Fibroblast of skin of abdomen (primary cell): ENCODE measurements around the gene SATB1. TPM values are rescaled to one million over a fixed set of nuclear protein-coding genes. Genes with fewer than 3 reads are reported as not detected.
"Not testable (repeated sequence)": the region's sequence is repeated elsewhere in the genome, so short reads cannot be mapped to it uniquely, and the experiment has no call there.

Experiments
- DNase-seq: peaks from one replicate; pipeline ENCODE4 v3.0.0-alpha.2; 2013
- polyA plus RNA-seq, 2 experiments: library from polyadenylated mRNA; unstranded; fragments of 120-200 nt; gene quantifications; one replicate each; pipeline ENCODE4 v1.2.1, GENCODE V29; 2013; ENCODE audit not compliant: insufficient read length in 2 of 2

The SATB1 gene
- polyA plus RNA-seq (2013, experiment 1 of 2; ENCODE audit: insufficient read length): 12.5 TPM
- polyA plus RNA-seq (2013, experiment 2 of 2; ENCODE audit: insufficient read length): 12.4 TPM

GRCh38 chr3:18424729-18425640 lies at the start of gene SATB1:
Gene SATB1 (minus strand): TSS chr3:18425339. CDS start chr3:18420967, 4,372 bp downstream.
- DNase-seq: peak; percentile 69

GRCh38 chr3:18474202-18474601 lies 49.1 kb upstream of the SATB1 start:
- no peak for DNase-seq

GRCh38 chr3:18469775-18470174 lies 44.6 kb upstream of the SATB1 start:
- no peak for DNase-seq

GRCh38 chr3:18466136-18466535 lies 41.0 kb upstream of the SATB1 start:
- DNase-seq: no peak

- no peak for DNase-seq
These were observed 29.6 kb upstream of the SATB1 start for GRCh38 chr3:18454766-18455165.

- DNase-seq: not testable (repeated sequence)
These were observed 24.5 kb upstream of the SATB1 start for GRCh38 chr3:18449618-18450017.

- DNase-seq: no peak
These were observed 22.6 kb upstream of the SATB1 start for GRCh38 chr3:18447720-18448119.

GRCh38 chr3:18446149-18446825 lies 21.1 kb upstream of the SATB1 start:
- DNase-seq: no peak

- no peak for DNase-seq
These were observed 20.4 kb upstream of the SATB1 start for GRCh38 chr3:18445401-18446148.

GRCh38 chr3:18444595-18445400 lies 19.7 kb upstream of the SATB1 start:
- peak; percentile 71 for DNase-seq

- peak; percentile 10 for DNase-seq
These were observed 18.8 kb upstream of the SATB1 start for GRCh38 chr3:18443665-18444594.

- peak; percentile 16 for DNase-seq
These were observed 17.9 kb upstream of the SATB1 start for GRCh38 chr3:18442756-18443664.

- DNase-seq: no peak
These were observed 16.4 kb upstream of the SATB1 start for GRCh38 chr3:18441551-18441950.

GRCh38 chr3:18440066-18440722 lies 15.1 kb upstream of the SATB1 start:
- peak; percentile 52 for DNase-seq

- no peak for DNase-seq
These were observed 14.1 kb upstream of the SATB1 start for GRCh38 chr3:18439281-18439680.

GRCh38 chr3:18438586-18438985 lies 13.4 kb upstream of the SATB1 start:
- no peak for DNase-seq

- no peak for DNase-seq
These were observed 11.1 kb upstream of the SATB1 start for GRCh38 chr3:18436213-18436612.

- DNase-seq: no peak
These were observed 9.6 kb upstream of the SATB1 start for GRCh38 chr3:18434711-18435110.

GRCh38 chr3:18432752-18433151 lies 7.6 kb upstream of the SATB1 start:
- no peak for DNase-seq
